CD4-positive, alpha-beta memory T cell (primary cell): ENCODE data around the gene FAM186B. TPM values are rescaled to one million over a fixed set of nuclear protein-coding genes. Genes with fewer than 3 reads are reported as not detected.
A peak's percentile ranks its signal among the peaks of the same experiment; 100 is the strongest.

Source experiments
- CTCF ChIA-PET: fragments of 350-600 bp; sonication (Branson Sonifier 250); formaldehyde crosslinking; loops from one replicate; lab custom pipeline; 2021; ENCODE audit warnings: inconsistent platforms; ENCODE audit not compliant: partially characterized antibody; lab: Charles Lee
- POLR2A ChIA-PET: fragments of 350-600 bp; sonication (Branson Sonifier 250); formaldehyde crosslinking; loops from one replicate; lab custom pipeline; 2021; ENCODE audit not compliant: partially characterized antibody; lab: Charles Lee
- DNase-seq, 5 donors: peaks; one replicate each; pipeline versions ENCODE4 v3.0.0 to v3.0.0-alpha.2; 2020 to 2022; ENCODE audit warnings: mixed read lengths in 1 of 5
- H3K27ac ChIP-seq: one replicate; pipeline ENCODE4 v1.7.0; 2013; ENCODE audit warnings: low read depth, low read length
- H3K27me3 ChIP-seq: 2 replicates; pipeline ENCODE4 v1.7.0; 2013; ENCODE audit warnings: mild to moderate bottlenecking, low read length, moderate library complexity; ENCODE audit not compliant: insufficient read depth
- H3K36me3 ChIP-seq: 2 replicates; pipeline ENCODE4 v1.7.0; 2013; ENCODE audit warnings: mild to moderate bottlenecking, low read length, moderate library complexity; ENCODE audit not compliant: insufficient read depth
- H3K4me1 ChIP-seq: 2 replicates; pipeline ENCODE4 v1.7.0; 2013; ENCODE audit warnings: mild to moderate bottlenecking, low read length, moderate library complexity; ENCODE audit not compliant: insufficient read depth
- H3K4me3 ChIP-seq, 2 donors: one replicate each; pipeline ENCODE4 v1.7.0; 2013; ENCODE audit warnings: low read length in 2 of 2, mild to moderate bottlenecking in 1 of 2
- H3K9me3 ChIP-seq, 2 donors: one replicate each; pipeline ENCODE4 v1.7.0; 2013; ENCODE audit warnings: low read length in 2 of 2, control low read depth in 1 of 2; ENCODE audit not compliant: control insufficient read depth in 1 of 2
- H3K27ac Mint-ChIP-seq, 7 donors: one replicate each; pipeline ENCODE4 v1.8.0; 2020 to 2021; ENCODE audit warnings: mixed read lengths in 7 of 7, mild to moderate bottlenecking in 6 of 7, inconsistent platforms in 3 of 7, moderate library complexity in 3 of 7
- H3K27me3 Mint-ChIP-seq, 2 donors: one replicate each; pipeline ENCODE4 v1.8.0; 2020 to 2021; ENCODE audit warnings: mixed read lengths in 2 of 2
- H3K36me3 Mint-ChIP-seq, 2 donors: one replicate each; pipeline ENCODE4 v1.8.0; 2020 to 2021; ENCODE audit warnings: mixed read lengths in 2 of 2, inconsistent platforms in 1 of 2, mild to moderate bottlenecking in 1 of 2
- H3K4me1 Mint-ChIP-seq, 4 donors: one replicate each; pipeline ENCODE4 v1.8.0; 2020 to 2021; ENCODE audit warnings: mixed read lengths in 4 of 4, mild to moderate bottlenecking in 1 of 4
- H3K4me3 Mint-ChIP-seq, 8 donors: one replicate each; pipeline ENCODE4 v1.8.0; 2020 to 2021; ENCODE audit warnings: mixed read lengths in 8 of 8, mild to moderate bottlenecking in 7 of 8, moderate library complexity in 6 of 8, inconsistent platforms in 3 of 8
- H3K9me3 Mint-ChIP-seq, 8 donors: one replicate each; pipeline ENCODE4 v1.8.0; 2020 to 2021; ENCODE audit warnings: mixed read lengths in 8 of 8, mild to moderate bottlenecking in 5 of 8, inconsistent platforms in 3 of 8, moderate library complexity in 1 of 8
- intact Hi-C: fragments of 100-400 bp; cut with micrococcal nuclease; formaldehyde crosslinking; loops from one replicate; pipeline ENCODE4 v1.15.1; 2023
- polyA plus RNA-seq, 2 donors: library from polyadenylated mRNA; unstranded; fragments of 300-500 nt; fragmentation: Illumina TruSeq; gene quantifications; one replicate each; pipeline ENCODE4 v1.2.3, GENCODE V29; 2021
- total RNA-seq, 2 experiments: library from RNA; stranded (reverse); gene quantifications; one replicate each; pipeline ENCODE4 v1.2.3, GENCODE V29; 2021

Gene FAM186B
- total and polyA plus RNA-seq, 4 experiments from 2014 or later: 0.12 to 0.22 (median 0.15) TPM; not detected in 1

DNA sequence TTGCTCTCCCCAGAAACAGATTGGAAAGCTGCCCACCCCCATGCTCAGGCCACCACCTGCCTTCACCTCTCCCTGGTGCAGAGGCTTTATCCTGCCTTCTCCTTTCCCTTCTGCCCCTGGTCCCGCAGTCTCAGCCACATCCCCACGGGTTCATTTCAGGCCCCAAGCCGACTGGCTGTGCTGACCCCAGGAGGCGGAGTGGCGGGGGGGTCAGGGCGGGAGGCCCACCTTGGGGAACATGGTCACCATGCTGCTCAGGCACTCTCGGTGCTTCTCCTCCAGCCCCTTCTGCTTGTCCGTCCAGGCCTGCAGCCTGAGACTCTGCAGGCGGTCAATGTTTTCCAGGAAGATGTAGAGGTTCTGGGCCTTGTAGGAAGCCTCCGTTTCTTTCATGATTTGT is 6.9 kb downstream of the FAM186B start:
- ChIA-PET CTCF (no interaction called here), POLR2A (no interaction called here)
- no peak for DNase-seq
- Mint-ChIP-seq H3K4me3 (no peak overlapping the region), H3K4me1 (peaks cover 0 to 5% (median 0%) of the 10 kb centered on the region in 4 donors), H3K27ac (peak overlapping the region in 2 of 7 donors; percentile 3 to 37), H3K27me3 (no peaks in the 10 kb centered on the region), H3K9me3 (peaks cover 0 to 2% (median 0%) of the 10 kb centered on the region in 8 donors), H3K36me3 (no peaks in the 10 kb centered on the region)
- Histone ChIP-seq H3K36me3 (no peaks in the 10 kb centered on the region), H3K27me3 (no peaks in the 10 kb centered on the region), H3K27ac (no peak overlapping the region), H3K4me1 (no peaks in the 10 kb centered on the region), H3K9me3 (no peaks in the 10 kb centered on the region), H3K4me3 (no peak overlapping the region)
- intact Hi-C loops: no loop called here

DNA sequence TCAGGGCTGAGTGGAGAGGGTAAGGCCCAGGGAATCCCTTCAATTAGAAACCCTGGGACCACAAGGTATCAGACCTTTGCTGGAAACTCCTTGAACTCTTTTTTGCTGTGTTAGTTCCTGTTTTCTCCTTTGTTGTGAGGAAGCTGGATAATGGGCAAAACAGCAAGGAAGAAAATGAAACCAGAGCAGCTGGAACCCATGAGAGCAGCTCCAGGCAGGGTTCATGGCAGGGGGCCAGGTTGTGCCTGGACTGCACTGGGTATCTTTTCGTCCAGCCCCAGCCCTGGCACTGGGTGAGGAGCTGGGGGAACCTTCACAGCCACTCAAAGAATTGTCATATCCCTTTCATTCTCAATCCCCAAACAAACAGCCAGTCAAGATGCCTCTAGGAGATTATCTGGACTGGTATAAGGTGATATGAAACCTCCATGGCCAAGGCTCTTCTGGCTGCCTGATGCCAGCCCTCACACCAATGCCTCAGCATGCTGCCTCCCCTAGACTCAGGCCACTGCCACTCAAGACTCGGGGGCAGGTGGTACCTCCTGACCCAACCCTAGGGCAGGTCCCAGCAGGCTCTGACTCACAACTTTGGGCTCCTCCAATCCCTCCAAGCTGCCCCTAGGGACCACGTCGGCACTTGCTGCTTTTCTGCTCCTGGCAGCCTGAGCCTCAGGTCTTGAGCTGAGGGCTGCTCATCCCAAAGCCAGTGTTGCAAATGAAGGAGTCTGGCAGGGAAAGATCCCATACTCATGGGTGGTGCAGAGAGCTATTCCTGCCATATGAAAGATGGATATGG is 16.5 kb downstream of the FAM186B start:
- Mint-ChIP-seq H3K27ac (no peak overlapping the region), H3K27me3 (no peaks in the 10 kb centered on the region), H3K4me1 (no peaks in the 10 kb centered on the region), H3K36me3 (peaks cover 4 to 29% of the 10 kb centered on the region in 2 donors), H3K9me3 (peaks cover 0 to 6% (median 0%) of the 10 kb centered on the region in 8 donors), H3K4me3 (no peak overlapping the region)
- H3K27me3 ChIP-seq: no peaks in the 10 kb centered on the region
- H3K4me3 ChIP-seq: no peak overlapping the region
- intact Hi-C loops: no loop called here
- H3K27ac ChIP-seq: no peak overlapping the region
- CTCF ChIA-PET: no interaction called here
- DNase-seq: no peak
- H3K36me3 ChIP-seq: no peaks in the 10 kb centered on the region
- no peaks in the 10 kb centered on the region for H3K9me3 ChIP-seq
- POLR2A ChIA-PET: no interaction called here
- no peaks in the 10 kb centered on the region for H3K4me1 ChIP-seq

DNA sequence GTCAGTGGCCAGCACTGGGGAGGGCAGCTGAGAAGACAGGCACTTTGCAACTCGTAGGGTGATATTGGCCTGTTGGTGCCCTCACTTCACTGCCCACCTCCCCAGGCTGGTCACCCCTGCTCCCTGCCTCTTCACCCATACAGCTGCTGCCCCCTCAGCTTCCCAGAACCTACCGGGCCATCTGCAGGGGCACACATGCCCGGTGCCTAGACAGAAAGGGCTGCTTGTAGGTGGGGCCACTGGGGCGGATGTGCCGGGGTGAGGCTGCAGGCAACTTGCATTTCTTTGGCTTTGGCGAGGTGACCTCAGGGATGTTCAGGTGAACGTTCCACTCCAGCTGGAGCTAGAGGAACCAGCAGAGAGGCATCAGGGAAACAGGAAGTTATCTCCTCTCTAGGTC is 17.2 kb downstream of the FAM186B start:
- ChIA-PET POLR2A (no interaction called here), CTCF (no interaction called here)
- DNase-seq: no peak
- H3K27me3 Mint-ChIP-seq: no peaks in the 10 kb centered on the region
- Histone ChIP-seq H3K36me3 (no peaks in the 10 kb centered on the region), H3K4me1 (no peaks in the 10 kb centered on the region), H3K4me3 (no peak overlapping the region), H3K27ac (no peak overlapping the region), H3K9me3 (no peaks in the 10 kb centered on the region), H3K27me3 (no peaks in the 10 kb centered on the region)
- H3K4me3 Mint-ChIP-seq: no peak overlapping the region
- intact Hi-C loops: no loop called here
- H3K4me1 Mint-ChIP-seq: no peaks in the 10 kb centered on the region
- peaks cover 0 to 6% (median 0%) of the 10 kb centered on the region in 8 donors for H3K9me3 Mint-ChIP-seq
- peaks cover 5 to 35% of the 10 kb centered on the region in 2 donors for H3K36me3 Mint-ChIP-seq
- H3K27ac Mint-ChIP-seq: no peak overlapping the region

DNA sequence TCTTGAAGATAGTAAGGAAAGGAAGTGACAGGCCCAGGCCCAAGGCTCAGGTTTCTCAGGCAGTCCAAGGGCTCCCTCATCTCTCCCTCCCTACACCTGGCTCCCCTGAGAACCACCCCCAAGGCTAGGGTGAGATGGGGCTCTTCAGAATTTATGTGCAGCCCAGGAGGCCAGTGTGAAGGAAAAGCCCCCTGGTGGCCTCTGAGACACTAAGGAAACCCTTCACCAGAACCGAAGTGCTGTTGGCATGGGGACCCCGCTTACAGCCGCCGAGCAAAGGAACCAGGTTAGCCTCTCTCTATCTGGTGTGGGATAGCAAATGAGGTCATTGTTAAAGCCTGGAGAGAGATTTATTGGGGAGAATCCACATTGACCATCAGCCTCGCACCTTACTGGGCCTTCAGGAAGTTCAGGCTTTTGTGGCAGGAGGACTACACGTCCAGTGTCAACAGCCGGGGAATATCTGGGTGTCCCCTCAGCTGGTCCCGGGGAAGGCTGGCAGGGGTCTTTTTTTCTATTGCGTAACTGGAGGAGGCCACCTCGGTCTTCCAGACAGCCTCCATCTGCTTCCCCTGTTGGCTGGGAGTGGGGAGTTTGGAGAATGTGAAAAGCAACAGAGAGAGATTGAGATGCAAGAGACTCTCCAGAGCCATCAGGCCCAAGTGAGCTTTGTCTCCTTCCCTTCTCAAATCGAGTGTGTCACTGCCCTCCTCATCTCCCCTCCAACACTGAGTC is 18.1 kb downstream of the FAM186B start:
- Histone ChIP-seq H3K36me3 (no peaks in the 10 kb centered on the region), H3K4me3 (no peak overlapping the region), H3K27me3 (no peaks in the 10 kb centered on the region), H3K9me3 (no peaks in the 10 kb centered on the region), H3K27ac (no peak overlapping the region), H3K4me1 (no peaks in the 10 kb centered on the region)
- ChIA-PET POLR2A (no interaction called here), CTCF (no interaction called here)
- no peaks in the 10 kb centered on the region for H3K27me3 Mint-ChIP-seq
- peaks cover 0 to 6% (median 0%) of the 10 kb centered on the region in 8 donors for H3K9me3 Mint-ChIP-seq
- H3K36me3 Mint-ChIP-seq: peaks cover 9 to 40% of the 10 kb centered on the region in 2 donors
- intact Hi-C loops: no loop called here
- H3K27ac Mint-ChIP-seq: no peak overlapping the region
- no peak for DNase-seq
- H3K4me1 Mint-ChIP-seq: no peaks in the 10 kb centered on the region
- no peak overlapping the region for H3K4me3 Mint-ChIP-seq

DNA sequence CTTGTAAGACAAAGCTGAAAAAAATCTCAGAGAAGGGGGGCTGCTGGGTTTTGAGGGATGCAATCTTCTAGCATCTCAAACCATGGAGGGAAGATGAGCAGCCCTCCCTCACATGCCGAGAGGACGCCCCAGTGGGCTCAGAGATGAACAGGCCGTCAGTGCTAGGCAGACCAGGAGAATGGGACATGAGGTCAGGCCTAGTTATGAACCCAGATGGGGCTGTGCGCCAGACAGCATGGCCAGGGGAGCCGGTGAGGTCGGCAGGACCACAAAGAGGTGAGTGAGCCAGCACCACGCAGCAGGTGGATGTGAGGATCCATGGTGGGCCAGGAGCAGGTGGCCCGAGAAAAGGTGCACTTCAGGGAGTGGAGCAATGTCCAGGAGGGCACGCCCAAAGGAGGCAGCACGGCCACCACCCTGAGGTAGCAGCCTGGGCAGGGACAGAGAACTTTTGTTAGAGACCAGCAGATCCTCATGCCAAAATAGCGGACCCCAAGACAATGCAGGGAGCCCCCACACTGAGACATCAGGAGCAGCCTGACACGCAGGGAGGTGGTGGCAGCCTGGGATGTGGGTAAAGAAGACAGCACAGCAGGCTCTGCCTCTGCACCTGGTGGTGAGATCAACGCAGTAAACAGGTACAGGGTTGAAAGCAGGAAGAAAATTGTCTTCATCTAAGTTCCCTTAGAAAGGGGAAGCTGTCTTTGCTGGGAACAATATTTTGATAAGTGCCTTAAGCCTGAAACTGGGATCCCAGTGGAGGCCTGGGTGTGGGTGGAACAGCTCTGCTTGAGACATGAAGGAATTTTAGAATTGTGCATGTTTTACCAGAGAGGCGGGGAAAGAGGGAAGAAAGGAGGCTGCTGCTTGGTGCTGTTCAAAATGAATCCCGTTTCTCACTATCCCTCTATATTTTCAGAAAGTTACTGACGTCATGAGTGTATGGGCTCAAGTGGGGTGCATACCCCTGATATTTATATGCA is 19.7 kb downstream of the FAM186B start:
- Mint-ChIP-seq H3K36me3 (peaks cover 9 to 40% of the 10 kb centered on the region in 2 donors), H3K27ac (peak overlapping the region in 1 of 7 donors; percentile 12), H3K4me3 (no peak overlapping the region), H3K27me3 (no peaks in the 10 kb centered on the region), H3K4me1 (peaks cover 0 to 3% (median 0%) of the 10 kb centered on the region in 4 donors), H3K9me3 (peaks cover 0 to 1% (median 0%) of the 10 kb centered on the region in 8 donors)
- H3K9me3 ChIP-seq: no peaks in the 10 kb centered on the region
- no peak overlapping the region for H3K27ac ChIP-seq
- H3K27me3 ChIP-seq: no peaks in the 10 kb centered on the region
- DNase-seq: no peak
- no peak overlapping the region for H3K4me3 ChIP-seq
- ChIA-PET POLR2A (no interaction called here), CTCF (interaction anchor here (2.1 kb wide), 1 partner anchor 227 kb away, joined by 5 read pairs; no protein-coding TSS in a partner anchor)
- no peaks in the 10 kb centered on the region for H3K4me1 ChIP-seq
- no peaks in the 10 kb centered on the region for H3K36me3 ChIP-seq
- intact Hi-C loops: no loop called here

DNA sequence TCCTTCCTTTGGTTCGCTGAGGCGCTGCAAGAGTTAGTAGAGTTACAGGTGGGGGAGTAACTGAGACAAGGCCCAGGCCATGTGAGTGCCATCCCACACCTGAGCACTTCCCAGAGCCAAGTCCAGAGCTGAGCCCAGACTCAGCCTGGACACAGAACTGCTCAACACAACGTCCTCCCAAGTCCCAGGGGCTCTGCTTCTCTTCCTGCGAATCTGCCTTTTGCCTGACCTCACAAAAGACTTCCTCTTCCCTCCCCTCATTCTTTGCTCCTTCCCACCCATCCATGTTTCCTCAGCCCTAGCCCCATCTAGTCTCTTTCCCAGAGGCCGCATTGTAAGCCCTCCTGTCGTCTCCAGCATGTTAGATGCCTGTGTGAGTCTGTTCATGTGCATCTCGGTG is 20.8 kb downstream of the FAM186B start:
- peaks cover 0 to 6% (median 3%) of the 10 kb centered on the region in 4 donors for H3K4me1 Mint-ChIP-seq
- intact Hi-C loops: no loop called here
- H3K27ac Mint-ChIP-seq: no peak overlapping the region
- Histone ChIP-seq H3K4me3 (no peak overlapping the region), H3K9me3 (no peaks in the 10 kb centered on the region), H3K36me3 (no peaks in the 10 kb centered on the region), H3K27ac (no peak overlapping the region), H3K4me1 (no peaks in the 10 kb centered on the region), H3K27me3 (no peaks in the 10 kb centered on the region)
- CTCF ChIA-PET: interaction anchor here (2.1 kb wide), 1 partner anchor 226 kb away, joined by 5 read pairs; no protein-coding TSS in a partner anchor
- H3K4me3 Mint-ChIP-seq: no peak overlapping the region
- no peaks in the 10 kb centered on the region for H3K9me3 Mint-ChIP-seq
- peaks cover 9 to 31% of the 10 kb centered on the region in 2 donors for H3K36me3 Mint-ChIP-seq
- POLR2A ChIA-PET: interaction anchor here (0.9 kb wide), 1 partner anchor 38 kb away, joined by 5 read pairs; the partner anchor contains the start of gene PRPF40B
- H3K27me3 Mint-ChIP-seq: no peaks in the 10 kb centered on the region
- no peak for DNase-seq
